Spleen (tissue), 13 donors: ENCODE measurements around the gene LAMP1. TPM values are rescaled to one million over a fixed set of nuclear protein-coding genes. Genes with fewer than 3 reads are reported as not detected.
"Not testable (repeated sequence)": the region's sequence is repeated elsewhere in the genome, so short reads cannot be mapped to it uniquely, and the experiment has no call there.

Experiments used
- DNase-seq: peaks from one replicate; pipeline ENCODE4 v3.0.0-alpha.2; 2020
- H3K27ac ChIP-seq, 8 donors: fragments of 200-600 bp; sonication (generic) in 7 of 8; 1 replicate in 4 of 8; 2 replicates in 4 of 8; pipeline versions ENCODE4 v1.5.0 to v1.8.0; 2016 to 2021; ENCODE audit warnings: inconsistent platforms in 4 of 8, mild to moderate bottlenecking in 4 of 8, moderate library complexity in 1 of 8
- H3K27me3 ChIP-seq, 7 donors: fragments of 200-600 bp; sonication (generic) in 6 of 7; replicated peaks in 1 of 7; 1 replicate in 4 of 7; 2 replicates in 3 of 7; pipeline versions ENCODE4 v1.5.0 to v1.8.0; 2016 to 2021; ENCODE audit warnings: inconsistent platforms in 3 of 7, mild to moderate bottlenecking in 1 of 7
- H3K36me3 ChIP-seq, 6 donors: fragments of 200-600 bp; sonication (generic) in 5 of 6; 1 replicate in 4 of 6; 2 replicates in 2 of 6; pipeline versions ENCODE4 v1.5.0 to v1.8.0; 2016 to 2021; ENCODE audit warnings: inconsistent platforms in 2 of 6
- H3K4me1 ChIP-seq, 6 donors: fragments of 200-600 bp; sonication (generic) in 5 of 6; 1 replicate in 3 of 6; 2 replicates in 3 of 6; pipeline versions ENCODE4 v1.5.0 to v1.8.0; 2016 to 2021; ENCODE audit warnings: inconsistent platforms in 3 of 6
- H3K4me3 ChIP-seq, 8 donors: fragments of 200-600 bp; sonication (generic) in 7 of 8; 1 replicate in 4 of 8; 2 replicates in 4 of 8; pipeline versions ENCODE4 v1.5.0 to v1.8.0; 2016 to 2021; ENCODE audit warnings: inconsistent platforms in 4 of 8, mild to moderate bottlenecking in 4 of 8, moderate library complexity in 2 of 8
- H3K9me3 ChIP-seq, 8 donors: fragments of 200-600 bp; sonication (generic) in 7 of 8; 1 replicate in 4 of 8; 2 replicates in 4 of 8; pipeline versions ENCODE4 v1.5.0 to v1.8.0; 2016 to 2021; ENCODE audit warnings: inconsistent platforms in 4 of 8
- POLR2A ChIP-seq, 3 donors: fragments of 450-650 bp; IDR thresholded peaks; one replicate each; pipeline ENCODE4 v1.5.1; 2017; ENCODE audit warnings: antibody characterized with exemption in 3 of 3, mild to moderate bottlenecking in 1 of 3
- POLR2AphosphoS5 ChIP-seq, 3 donors: sonication (generic); formaldehyde crosslinking; IDR thresholded peaks; one replicate each; pipeline ENCODE4 v1.5.1; 2017; ENCODE audit warnings: antibody characterized with exemption in 3 of 3
- WGBS, 5 donors: extraction: QIAGEN DNeasy Blood & Tissue Kit in 3 of 5; methylation state at CpG; one replicate each; pipeline versions ENCODE4 v1.1.5 to v1.1.7; 2013 to 2018; 5-methylcytosine and 5-hydroxymethylcytosine counted together
- intact Hi-C: fragments of 100-400 bp; cut with DNase I; formaldehyde crosslinking; loops from one replicate; pipeline ENCODE4 v1.15.0; 2023; ENCODE audit warnings: low total_unique reads
- long read RNA-seq, 2 donors: transcript quantifications; one replicate each; lab custom pipeline, GENCODE V29; 2026
- polyA plus RNA-seq, 3 donors: library from polyadenylated mRNA; stranded (reverse); fragments of 200-250 nt; gene quantifications; one replicate each; pipeline ENCODE4 v1.2.1, GENCODE V29; 2013
- total RNA-seq, 7 donors: library from RNA; depleted of rRNA in 3 of 7; stranded (reverse); fragments of >200 nt in 3 of 7; fragmentation: NEBNext Ultra II Directional in 4 of 7; extraction: Animal tissue kit (Norgen Biotek cat#: 25700) in 4 of 7; gene quantifications; one replicate each; pipeline versions ENCODE4 v1.1.0 to v1.2.1, GENCODE V29; 2016 to 2021
- TF ChIP-seq, protein P1 (sequence below), 11 experiments: fragments of 200-600 bp in 7 of 11; fragments of 450-650 bp in 4 of 11; sonication (generic) in 4 of 11; IDR thresholded peaks in 8 of 11; conservative IDR thresholded peaks in 3 of 11; 1 replicate in 7 of 11; 2 replicates in 4 of 11; pipeline versions ENCODE4 v1.4.0 to v1.8.0; 2016 to 2021; ENCODE audit warnings: antibody characterized with exemption in 11 of 11, inconsistent platforms in 4 of 11, mild to moderate bottlenecking in 1 of 11
- donor health status: healthy with polysubstance abuse.
- donor health status: DM: no; HTN: no; CAD: no; lungs with moderate emphysema.
- donor health status: DM: no; HTN: no; CAD: no.
- donor health status: Bipolar disorder and iron deficiency.
- donor health status: healthy.
- donor health status: DM: no; HTN: no; CAD: no.
- donor health status: DM: yes; HTN: yes; CAD: no.

LAMP1 gene
- total RNA-seq (100 to 1,000 TPM; 114 to 210 (median 154) TPM), polyA plus RNA-seq (10 to 100 TPM; 27.0 to 64.5 (median 41.7) TPM)
- long read RNA-seq, donor 1, transcript LAMP1-201 (9 exons, 2,699 nt), result major isoform, 35 of 57 reads
- long read RNA-seq, donor 1, partial matches to known transcripts, result 22 of 57 reads
- long read RNA-seq, donor 1, other reads (novel, unspliced or antisense), result 0 of 57 reads
- long read RNA-seq, donor 2, transcript LAMP1-201 (9 exons, 2,699 nt), result major isoform, 46 of 159 reads
- long read RNA-seq, donor 2, partial matches to known transcripts, result 113 of 159 reads
- long read RNA-seq, donor 2, other reads (novel, unspliced or antisense), result 0 of 159 reads

DNA sequence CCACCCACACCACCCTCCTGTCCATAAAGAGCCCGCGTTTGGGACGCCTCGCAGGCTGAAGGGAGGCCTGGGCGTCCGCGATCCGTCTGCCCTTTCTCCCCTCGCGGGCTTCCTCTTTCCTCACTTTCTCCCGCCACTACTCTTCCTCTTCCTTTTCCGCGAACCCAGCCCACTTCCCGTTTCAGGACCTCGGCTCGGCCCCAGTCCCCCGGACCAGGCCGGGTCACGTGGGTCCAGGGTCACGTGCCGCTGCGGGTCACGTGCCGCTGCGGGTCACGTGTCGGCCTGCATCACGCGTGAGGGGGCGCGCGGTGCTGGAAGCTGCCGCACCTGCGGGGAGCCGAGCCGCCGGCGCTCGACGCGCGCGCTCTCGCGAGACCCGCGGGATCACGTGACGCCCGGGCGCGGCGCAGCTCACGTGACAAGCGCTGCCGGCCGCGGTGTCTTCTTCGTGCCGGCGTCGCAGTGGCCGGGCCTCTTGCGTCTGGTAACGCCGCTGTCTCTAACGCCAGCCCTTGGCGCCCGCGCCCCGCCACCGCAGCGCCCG is at the start of gene LAMP1:
LAMP1 (plus strand) TSS at position 417 of the 547 bp plus-strand sequence. CDS start 196 bp downstream, outside the sequence.
- H3K9me3 ChIP-seq, result no peaks in the 10 kb centered on the region
- 0 to 1% (median 0%) methylated on average over 28 to 74 of the region's 74 CpGs for WGBS, 5 donors
- H3K36me3 ChIP-seq, result peaks cover 0 to 8% (median 0%) of the 10 kb centered on the region in 6 donors
- H3K27me3 ChIP-seq, result peaks cover 0 to 23% (median 4%) of the 10 kb centered on the region in 7 donors
- intact Hi-C loops, result no loop called here
- TF ChIP-seq POLR2A (IDR thresholded peaks at IDR 0.05) (peak in 2 of 3 donors; percentile 56 to 93), POLR2AphosphoS5 (IDR thresholded peaks at IDR 0.05) (peak; percentile 92 to 97 (median 96))
- TF ChIP-seq, protein P1, sequence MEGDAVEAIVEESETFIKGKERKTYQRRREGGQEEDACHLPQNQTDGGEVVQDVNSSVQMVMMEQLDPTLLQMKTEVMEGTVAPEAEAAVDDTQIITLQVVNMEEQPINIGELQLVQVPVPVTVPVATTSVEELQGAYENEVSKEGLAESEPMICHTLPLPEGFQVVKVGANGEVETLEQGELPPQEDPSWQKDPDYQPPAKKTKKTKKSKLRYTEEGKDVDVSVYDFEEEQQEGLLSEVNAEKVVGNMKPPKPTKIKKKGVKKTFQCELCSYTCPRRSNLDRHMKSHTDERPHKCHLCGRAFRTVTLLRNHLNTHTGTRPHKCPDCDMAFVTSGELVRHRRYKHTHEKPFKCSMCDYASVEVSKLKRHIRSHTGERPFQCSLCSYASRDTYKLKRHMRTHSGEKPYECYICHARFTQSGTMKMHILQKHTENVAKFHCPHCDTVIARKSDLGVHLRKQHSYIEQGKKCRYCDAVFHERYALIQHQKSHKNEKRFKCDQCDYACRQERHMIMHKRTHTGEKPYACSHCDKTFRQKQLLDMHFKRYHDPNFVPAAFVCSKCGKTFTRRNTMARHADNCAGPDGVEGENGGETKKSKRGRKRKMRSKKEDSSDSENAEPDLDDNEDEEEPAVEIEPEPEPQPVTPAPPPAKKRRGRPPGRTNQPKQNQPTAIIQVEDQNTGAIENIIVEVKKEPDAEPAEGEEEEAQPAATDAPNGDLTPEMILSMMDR (IDR thresholded peaks at IDR 0.05 in 8 of 11, conservative IDR thresholded peaks at IDR 0.05 in 3 of 11), result peak in 6 of 11 experiments; percentile 23 to 50 (median 37)
- DNase-seq, result peak; percentile 98
- peak within 1 kb of the TSS; percentile 90 to 95 (median 92) for H3K27ac ChIP-seq
- H3K4me3 ChIP-seq, result peak within 1 kb of the TSS; percentile 52 to 97 (median 93)
- H3K4me1 ChIP-seq, result peaks cover 17 to 60% (median 47%) of the 10 kb centered on the region in 6 donors

GRCh38 chr13:113252516-113253095 is 44.4 kb upstream of the LAMP1 start:
- 83 to 92% (median 90%) methylated on average over 9 to 11 of the region's 11 CpGs for WGBS, 5 donors
- Histone ChIP-seq H3K27me3 (no peaks in the 10 kb centered on the region), H3K4me3 (no peak overlapping the region), H3K4me1 (no peaks in the 10 kb centered on the region), H3K9me3 (no peaks in the 10 kb centered on the region), H3K36me3 (peaks cover 0 to 100% (median 94%) of the 10 kb centered on the region in 6 donors), H3K27ac (no peak overlapping the region)
- DNase-seq, result no peak
- TF ChIP-seq, protein P1 (IDR thresholded peaks at IDR 0.05 in 8 of 11, conservative IDR thresholded peaks at IDR 0.05 in 3 of 11), result no peak
- TF ChIP-seq POLR2A (IDR thresholded peaks at IDR 0.05) (no peak), POLR2AphosphoS5 (IDR thresholded peaks at IDR 0.05) (no peak)
- intact Hi-C loops, result no loop called here

DNA sequence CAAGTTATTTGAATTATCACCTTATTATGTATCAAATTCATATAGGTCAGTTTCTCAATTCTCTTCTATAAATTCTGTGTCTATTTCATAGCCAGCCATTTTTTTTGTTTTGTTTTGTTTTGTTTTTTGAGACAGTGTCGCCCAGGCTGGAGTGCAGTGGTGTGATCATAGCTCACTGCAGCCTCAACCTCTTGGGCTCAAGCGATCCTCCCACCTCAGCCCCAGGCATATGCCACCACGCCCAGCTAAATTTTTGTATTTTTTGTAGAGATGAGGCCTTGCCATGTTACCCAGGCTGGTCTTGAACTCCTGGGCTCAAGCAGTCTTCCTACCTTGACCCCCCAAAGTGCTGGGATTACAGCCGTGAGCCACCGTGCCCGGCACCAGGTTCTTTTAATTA is 39.1 kb upstream of the LAMP1 start:
- WGBS, 5 donors, result 96 to 100% (median 97%) methylated on average over 6 of the region's 6 CpGs
- intact Hi-C loops, result not testable (repeated sequence)

GRCh38 chr13:113258321-113259054 is 38.6 kb upstream of the LAMP1 start:
- WGBS, 5 donors, result 70 to 84% (median 79%) methylated on average over 5 of the region's 5 CpGs
- H3K27ac ChIP-seq, result no peak overlapping the region
- TF ChIP-seq POLR2A (IDR thresholded peaks at IDR 0.05) (no peak), POLR2AphosphoS5 (IDR thresholded peaks at IDR 0.05) (no peak)
- TF ChIP-seq, protein P1 (IDR thresholded peaks at IDR 0.05 in 8 of 11, conservative IDR thresholded peaks at IDR 0.05 in 3 of 11), result no peak
- H3K9me3 ChIP-seq, result peaks cover 0 to 8% (median 0%) of the 10 kb centered on the region in 8 donors
- H3K4me1 ChIP-seq, result peaks cover 0 to 13% (median 0%) of the 10 kb centered on the region in 6 donors
- peaks cover 0 to 100% (median 85%) of the 10 kb centered on the region in 6 donors for H3K36me3 ChIP-seq
- no peak overlapping the region for H3K4me3 ChIP-seq
- intact Hi-C loops, result no loop called here
- no peak for DNase-seq
- no peaks in the 10 kb centered on the region for H3K27me3 ChIP-seq

More for the DNA sequence above, 39.1 kb upstream of the LAMP1 start:
- H3K27ac ChIP-seq, H3K9me3 ChIP-seq, DNase-seq, H3K27me3 ChIP-seq, H3K4me3 ChIP-seq: not testable (repeated sequence)
- Histone ChIP-seq H3K36me3 (peaks cover 0 to 100% (median 86%) of the 10 kb centered on the region in 6 donors), H3K4me1 (peaks cover 0 to 13% (median 0%) of the 10 kb centered on the region in 6 donors)
